ENCODE measurements around the gene ZNF432. TPM values are rescaled to one million over a fixed set of nuclear protein-coding genes. Genes with fewer than 3 reads are reported as not detected.
A peak's percentile ranks its signal among the peaks of the same experiment; 100 is the strongest.

Gene ZNF432
- total and polyA plus RNA-seq, 5 donors = 6.2 to 13.5 (median 12.0) TPM

GRCh38 chr19:52007806-52008557 lies 40.7 kb downstream of the ZNF432 start, which contains the start of gene ZNF615:
ZNF615 (minus strand) TSS chr19:52008211; CDS start chr19:52003711, 4,500 bp downstream.
- H3K4me3 ChIP-seq (ENCODE audit: low read length) = peak within 1 kb of the TSS; percentile 85
- WGBS = under 1% methylated on average over 44 of the region's 44 CpGs
- no peaks in the 10 kb centered on the region for H3K4me1 ChIP-seq (ENCODE audit: control insufficient read depth, insufficient read depth, low read length)
- DNase-seq (peak; percentile 91 to 97 (median 95)), ATAC-seq (peak; percentile 99)
- no peaks in the 10 kb centered on the region for H3K27me3 ChIP-seq (ENCODE audit: control insufficient read depth, insufficient read depth)
- no peaks in the 10 kb centered on the region for H3K9me3 ChIP-seq (ENCODE audit: control insufficient read depth, low read length)
- H3K27ac ChIP-seq (ENCODE audit: low read length) = peak within 1 kb of the TSS; percentile 89
- intact Hi-C loops (cut with DNase I) = no loop called here

GRCh38 chr19:52007451-52007805 lies 41.2 kb downstream of the ZNF432 start:
- intact Hi-C loops (cut with DNase I) = no loop called here
- ATAC-seq (peak; percentile 23 to 47), DNase-seq (no peak)
- peak overlapping the region; percentile 85 for H3K4me3 ChIP-seq (ENCODE audit: low read length)
- no peaks in the 10 kb centered on the region for H3K9me3 ChIP-seq (ENCODE audit: control insufficient read depth, low read length)
- 4% methylated on average over 9 of the region's 9 CpGs for WGBS
- peak overlapping the region; percentile 89 for H3K27ac ChIP-seq (ENCODE audit: low read length)
- no peaks in the 10 kb centered on the region for H3K27me3 ChIP-seq (ENCODE audit: control insufficient read depth, insufficient read depth)
- no peaks in the 10 kb centered on the region for H3K4me1 ChIP-seq (ENCODE audit: control insufficient read depth, insufficient read depth, low read length)

- DNase-seq (no peak), ATAC-seq (no peak)
- H3K4me3 ChIP-seq (ENCODE audit: low read length) = peak overlapping the region; percentile 22
- peaks cover 15% of the 10 kb centered on the region for H3K9me3 ChIP-seq (ENCODE audit: control insufficient read depth, low read length)
- no peaks in the 10 kb centered on the region for H3K27me3 ChIP-seq (ENCODE audit: control insufficient read depth, insufficient read depth)
- no peaks in the 10 kb centered on the region for H3K4me1 ChIP-seq (ENCODE audit: control insufficient read depth, insufficient read depth, low read length)
- H3K27ac ChIP-seq (ENCODE audit: low read length) = no peak overlapping the region
- intact Hi-C loops (cut with DNase I) = no loop called here
- WGBS = 99% methylated on average over 2 of the region's 2 CpGs
Observed at GRCh38 chr19:51994048-51994644, 54.5 kb downstream of the ZNF432 start.

GRCh38 chr19:51993422-51993821 lies 55.2 kb downstream of the ZNF432 start:
- ATAC-seq (no peak), DNase-seq (no peak)
- Histone ChIP-seq H3K27ac (ENCODE audit: low read length) (no peak overlapping the region), H3K4me1 (ENCODE audit: control insufficient read depth, insufficient read depth, low read length) (no peaks in the 10 kb centered on the region), H3K27me3 (ENCODE audit: control insufficient read depth, insufficient read depth) (no peaks in the 10 kb centered on the region), H3K4me3 (ENCODE audit: low read length) (no peak overlapping the region), H3K9me3 (ENCODE audit: control insufficient read depth, low read length) (peaks cover 15% of the 10 kb centered on the region)
- intact Hi-C loops (cut with DNase I) = no loop called here
- 97% methylated on average over 10 of the region's 10 CpGs for WGBS

GRCh38 chr19:51986309-51987291 lies 62.0 kb downstream of the ZNF432 start, which contains the start of gene ZNF350:
ZNF350 (minus strand) TSS chr19:51986840; CDS start chr19:51974360, 12,480 bp downstream.
- Histone ChIP-seq H3K9me3 (ENCODE audit: control insufficient read depth, low read length) (no peaks in the 10 kb centered on the region), H3K4me1 (ENCODE audit: control insufficient read depth, insufficient read depth, low read length) (peaks cover 4% of the 10 kb centered on the region), H3K4me3 (ENCODE audit: low read length) (peak within 1 kb of the TSS; percentile 99), H3K27me3 (ENCODE audit: control insufficient read depth, insufficient read depth) (no peaks in the 10 kb centered on the region), H3K27ac (ENCODE audit: low read length) (peak within 1 kb of the TSS; percentile 82)
- ATAC-seq = peak; percentile 98 to 99
- WGBS = 2% methylated on average over 33 of the region's 33 CpGs
- DNase-seq = peak; percentile 93 to 96 (median 94)
- intact Hi-C loops (cut with DNase I) = loop anchor here in 2 of 4 donors (10.0 kb wide), 2 partner anchors 62 to 82 kb away; partner anchors contain the start of genes ZNF613 (in 1 of the 2) and ZNF649 (in 1 of the 2)

- DNase-seq = no peak
- no peak overlapping the region for H3K4me3 ChIP-seq (ENCODE audit: low read length)
- no peak for ATAC-seq
- 86% methylated on average over 4 of the region's 4 CpGs for WGBS
- intact Hi-C loops (cut with DNase I) = loop anchor here in 2 of 4 donors (10.0 kb wide), 2 partner anchors 59 to 79 kb away; partner anchors contain the start of genes ZNF613 (in 1 of the 2) and ZNF649 (in 1 of the 2)
- no peak overlapping the region for H3K27ac ChIP-seq (ENCODE audit: low read length)
- no peaks in the 10 kb centered on the region for H3K9me3 ChIP-seq (ENCODE audit: control insufficient read depth, low read length)
- peaks cover 4% of the 10 kb centered on the region for H3K4me1 ChIP-seq (ENCODE audit: control insufficient read depth, insufficient read depth, low read length)
- H3K27me3 ChIP-seq (ENCODE audit: control insufficient read depth, insufficient read depth) = no peaks in the 10 kb centered on the region
Observed at GRCh38 chr19:51983361-51983760, 65.3 kb downstream of the ZNF432 start.

Other genes starting within 250 kb of the ZNF432 start
- 10 to 100 TPM in 3 of 4 donors, 1 to 10 TPM in 1; 8.4 to 14.2 (median 10.5) TPM for gene ZNF577, start 160.9 kb downstream of the ZNF432 start, total RNA-seq
- 9.3 TPM for gene ZNF577, start 160.9 kb downstream of the ZNF432 start, polyA plus RNA-seq
- gene ZNF649, start 143.8 kb downstream of the ZNF432 start, total RNA-seq = 10 to 100 TPM; 11.2 to 14.1 (median 11.7) TPM
- gene ZNF649, start 143.8 kb downstream of the ZNF432 start, polyA plus RNA-seq = 5.2 TPM
- gene ZNF613, start 121.4 kb downstream of the ZNF432 start, total RNA-seq = 1 to 10 TPM; 3.4 to 6.2 (median 5.3) TPM
- gene ZNF613, start 121.4 kb downstream of the ZNF432 start, polyA plus RNA-seq = 3.9 TPM
- gene ZNF350, start 62.0 kb downstream of the ZNF432 start, total RNA-seq = 10 to 100 TPM in 1 of 4 donors, 1 to 10 TPM in 3; 9.2 to 11.3 (median 9.8) TPM
- gene ZNF350, start 62.0 kb downstream of the ZNF432 start, polyA plus RNA-seq = 5.2 TPM
- 10 to 100 TPM; 13.0 to 15.6 (median 15.1) TPM for gene ZNF615, start 40.6 kb downstream of the ZNF432 start, total RNA-seq
- 5.4 TPM for gene ZNF615, start 40.6 kb downstream of the ZNF432 start, polyA plus RNA-seq
- 10 to 100 TPM in 1 of 4 donors, 1 to 10 TPM in 3; 7.5 to 10.5 (median 8.0) TPM for gene ZNF614, start 20.5 kb downstream of the ZNF432 start, total RNA-seq
- gene ZNF614, start 20.5 kb downstream of the ZNF432 start, polyA plus RNA-seq = 4.0 TPM
- gene ZNF841, start 46.9 kb upstream of the ZNF432 start, total RNA-seq = 10 to 100 TPM; 11.0 to 17.9 (median 13.1) TPM
- 4.7 TPM for gene ZNF841, start 46.9 kb upstream of the ZNF432 start, polyA plus RNA-seq
- 1 to 10 TPM; 5.7 to 8.2 (median 6.6) TPM for gene ZNF616, start 91.1 kb upstream of the ZNF432 start, total RNA-seq
- 1.6 TPM for gene ZNF616, start 91.1 kb upstream of the ZNF432 start, polyA plus RNA-seq
- 1 to 10 TPM; 5.6 to 9.4 (median 8.6) TPM for gene ZNF836, start 122.8 kb upstream of the ZNF432 start, total RNA-seq
- 3.4 TPM for gene ZNF836, start 122.8 kb upstream of the ZNF432 start, polyA plus RNA-seq
- 100 to 1,000 TPM; 370 to 446 (median 409) TPM for gene PPP2R1A, start 141.2 kb upstream of the ZNF432 start, total RNA-seq
- 235 TPM for gene PPP2R1A, start 141.2 kb upstream of the ZNF432 start, polyA plus RNA-seq
- gene ZNF766, start 220.7 kb upstream of the ZNF432 start, total RNA-seq = 10 to 100 TPM; 11.5 to 14.9 (median 12.4) TPM
- gene ZNF766, start 220.7 kb upstream of the ZNF432 start, polyA plus RNA-seq = 3.8 TPM
- 10 to 100 TPM; 17.3 to 21.8 (median 18.5) TPM for gene ZNF480, start 248.3 kb upstream of the ZNF432 start, total RNA-seq
- gene ZNF480, start 248.3 kb upstream of the ZNF432 start, polyA plus RNA-seq = 13.4 TPM

Measured in right cardiac atrium (tissue), 5 donors.